ENCODE results near the gene TAPT1. TPM values are rescaled to one million over a fixed set of nuclear protein-coding genes. Genes with fewer than 3 reads are reported as not detected.

The TAPT1 gene
- total RNA-seq, 1 experiment from 2014 or later, result 23.7 TPM

DNA sequence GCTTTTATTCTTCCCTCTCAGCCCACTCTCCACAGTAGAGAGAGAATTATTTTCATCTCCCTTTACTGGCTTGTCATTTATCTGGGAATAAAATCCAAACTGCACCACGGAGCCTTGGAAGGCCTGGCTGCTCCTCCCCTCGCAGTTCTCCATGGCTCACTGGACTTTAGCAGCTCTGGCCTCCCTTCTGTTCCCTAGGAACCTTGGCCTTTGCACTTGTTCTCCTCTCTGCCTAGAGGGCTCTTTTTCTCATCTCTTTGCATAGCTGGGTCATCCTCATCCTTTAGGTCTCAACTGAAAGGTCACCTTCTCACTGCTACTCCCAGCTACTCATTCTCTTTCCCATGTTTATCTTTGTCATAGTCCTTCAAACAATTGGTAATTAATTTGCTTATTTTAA, 31.3 kb upstream of the TAPT1 start:
- intact Hi-C loops (cut with micrococcal nuclease; ENCODE audit: unreplicated experiment), result no loop called here
- TF ChIP-seq, protein P1, sequence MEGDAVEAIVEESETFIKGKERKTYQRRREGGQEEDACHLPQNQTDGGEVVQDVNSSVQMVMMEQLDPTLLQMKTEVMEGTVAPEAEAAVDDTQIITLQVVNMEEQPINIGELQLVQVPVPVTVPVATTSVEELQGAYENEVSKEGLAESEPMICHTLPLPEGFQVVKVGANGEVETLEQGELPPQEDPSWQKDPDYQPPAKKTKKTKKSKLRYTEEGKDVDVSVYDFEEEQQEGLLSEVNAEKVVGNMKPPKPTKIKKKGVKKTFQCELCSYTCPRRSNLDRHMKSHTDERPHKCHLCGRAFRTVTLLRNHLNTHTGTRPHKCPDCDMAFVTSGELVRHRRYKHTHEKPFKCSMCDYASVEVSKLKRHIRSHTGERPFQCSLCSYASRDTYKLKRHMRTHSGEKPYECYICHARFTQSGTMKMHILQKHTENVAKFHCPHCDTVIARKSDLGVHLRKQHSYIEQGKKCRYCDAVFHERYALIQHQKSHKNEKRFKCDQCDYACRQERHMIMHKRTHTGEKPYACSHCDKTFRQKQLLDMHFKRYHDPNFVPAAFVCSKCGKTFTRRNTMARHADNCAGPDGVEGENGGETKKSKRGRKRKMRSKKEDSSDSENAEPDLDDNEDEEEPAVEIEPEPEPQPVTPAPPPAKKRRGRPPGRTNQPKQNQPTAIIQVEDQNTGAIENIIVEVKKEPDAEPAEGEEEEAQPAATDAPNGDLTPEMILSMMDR (IDR thresholded peaks at IDR 0.05; ENCODE audit: insufficient read depth in 1 of 2, low read depth in 1 of 2, low read length in 1 of 2, severe bottlenecking in 1 of 2, unreplicated experiment in 1 of 2), result no peak
- H3K4me3 Mint-ChIP-seq (ENCODE audit: unreplicated experiment), result no peak overlapping the region
- peaks cover 11% of the 10 kb centered on the region for H3K4me1 Mint-ChIP-seq (ENCODE audit: low read depth, unreplicated experiment)
- DNase-seq, result no peak
- no peaks in the 10 kb centered on the region for H3K27me3 Mint-ChIP-seq (ENCODE audit: insufficient read depth, unreplicated experiment)
- no peaks in the 10 kb centered on the region for H3K9me3 ChIP-seq
- BruUV-seq (replicated peaks), result no TSS peak
- no peaks in the 10 kb centered on the region for H3K36me3 ChIP-seq (ENCODE audit: control insufficient read depth, insufficient read depth, low read length)
- H3K4me3 ChIP-seq (ENCODE audit: low read depth, low read length), result no peak overlapping the region
- CTCF ChIA-PET, result no interaction called here
- H3K9me3 Mint-ChIP-seq (ENCODE audit: unreplicated experiment), result no peaks in the 10 kb centered on the region
- POLR2A ChIA-PET, result no interaction called here
- H3K27ac Mint-ChIP-seq (ENCODE audit: unreplicated experiment), result no peak overlapping the region
- peaks cover 5% of the 10 kb centered on the region for H3K36me3 Mint-ChIP-seq (ENCODE audit: insufficient read depth, unreplicated experiment)
- H3K4me1 ChIP-seq, result peaks cover 2% of the 10 kb centered on the region; the same call in 1 of the 2 replicates
- no peaks in the 10 kb centered on the region for H3K27me3 ChIP-seq (replicated peaks; ENCODE audit: control insufficient read depth, insufficient read depth, low read length)

DNA sequence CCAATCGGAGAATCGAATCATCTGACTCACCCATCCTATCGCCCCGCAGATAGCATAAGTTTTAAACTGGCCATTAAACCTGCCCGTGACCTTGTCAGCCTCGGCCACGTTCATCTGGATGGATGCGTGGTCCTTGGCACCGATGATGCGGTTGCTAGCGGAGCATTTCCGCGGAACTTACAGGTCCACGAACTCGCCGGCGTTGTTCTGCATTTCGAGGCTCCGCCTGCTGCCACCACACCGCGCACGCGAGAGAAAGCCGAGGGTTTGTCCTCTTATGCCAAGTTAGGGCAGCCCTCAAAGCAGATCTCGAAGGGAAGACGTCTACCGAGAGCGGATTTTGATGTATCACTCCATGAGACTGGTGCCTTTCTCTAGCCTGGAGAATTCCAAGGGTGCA, 30.1 kb upstream of the TAPT1 start:
- Mint-ChIP-seq H3K27ac (ENCODE audit: unreplicated experiment) (no peak overlapping the region), H3K27me3 (ENCODE audit: insufficient read depth, unreplicated experiment) (no peaks in the 10 kb centered on the region), H3K4me1 (ENCODE audit: low read depth, unreplicated experiment) (peaks cover 20% of the 10 kb centered on the region), H3K36me3 (ENCODE audit: insufficient read depth, unreplicated experiment) (peaks cover 5% of the 10 kb centered on the region), H3K9me3 (ENCODE audit: unreplicated experiment) (no peaks in the 10 kb centered on the region), H3K4me3 (ENCODE audit: unreplicated experiment) (no peak overlapping the region)
- Histone ChIP-seq H3K4me3 (ENCODE audit: low read depth, low read length) (no peak overlapping the region), H3K36me3 (ENCODE audit: control insufficient read depth, insufficient read depth, low read length) (no peaks in the 10 kb centered on the region), H3K9me3 (no peaks in the 10 kb centered on the region), H3K4me1 (peaks cover 11% of the 10 kb centered on the region), H3K27me3 (replicated peaks; ENCODE audit: control insufficient read depth, insufficient read depth, low read length) (no peaks in the 10 kb centered on the region)
- CTCF ChIA-PET, result no interaction called here
- POLR2A ChIA-PET, result no interaction called here
- intact Hi-C loops (cut with micrococcal nuclease; ENCODE audit: unreplicated experiment), result no loop called here
- no peak for DNase-seq
- no TSS peak for BruUV-seq (replicated peaks)
- TF ChIP-seq, protein P1 (IDR thresholded peaks at IDR 0.05; ENCODE audit: insufficient read depth in 1 of 2, low read depth in 1 of 2, low read length in 1 of 2, severe bottlenecking in 1 of 2, unreplicated experiment in 1 of 2), result no peak

DNA sequence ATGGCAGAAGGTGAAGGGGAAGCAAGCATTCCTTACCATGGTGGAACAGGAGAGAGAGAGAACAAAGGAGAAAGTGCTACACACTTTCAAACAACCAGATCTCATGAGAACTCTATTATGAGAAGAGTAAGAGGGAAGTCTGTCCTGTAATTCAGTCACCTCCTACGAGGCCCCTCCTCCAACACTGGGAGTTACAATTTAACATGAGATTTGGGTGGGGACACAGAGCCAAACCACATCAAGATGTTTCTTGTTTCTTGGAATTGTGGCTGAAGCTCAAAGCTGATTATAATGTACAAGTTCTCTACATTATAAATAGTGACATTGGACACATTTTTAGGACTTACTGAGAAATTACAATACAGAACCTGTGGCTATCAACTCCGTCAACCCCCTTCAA, 29.5 kb upstream of the TAPT1 start:
- ChIA-PET POLR2A (no interaction called here), CTCF (no interaction called here)
- Histone ChIP-seq H3K9me3 (no peaks in the 10 kb centered on the region), H3K4me1 (peaks cover 17% of the 10 kb centered on the region), H3K36me3 (ENCODE audit: control insufficient read depth, insufficient read depth, low read length) (no peaks in the 10 kb centered on the region), H3K27me3 (replicated peaks; ENCODE audit: control insufficient read depth, insufficient read depth, low read length) (no peaks in the 10 kb centered on the region), H3K4me3 (ENCODE audit: low read depth, low read length) (no peak overlapping the region)
- intact Hi-C loops (cut with micrococcal nuclease; ENCODE audit: unreplicated experiment), result no loop called here
- H3K27ac Mint-ChIP-seq (ENCODE audit: unreplicated experiment), result no peak overlapping the region
- H3K36me3 Mint-ChIP-seq (ENCODE audit: insufficient read depth, unreplicated experiment), result peaks cover 5% of the 10 kb centered on the region
- peaks cover 26% of the 10 kb centered on the region for H3K4me1 Mint-ChIP-seq (ENCODE audit: low read depth, unreplicated experiment)
- no peaks in the 10 kb centered on the region for H3K9me3 Mint-ChIP-seq (ENCODE audit: unreplicated experiment)
- TF ChIP-seq, protein P1 (IDR thresholded peaks at IDR 0.05; ENCODE audit: insufficient read depth in 1 of 2, low read depth in 1 of 2, low read length in 1 of 2, severe bottlenecking in 1 of 2, unreplicated experiment in 1 of 2), result no peak
- no peak overlapping the region for H3K4me3 Mint-ChIP-seq (ENCODE audit: unreplicated experiment)
- BruUV-seq (replicated peaks), result no TSS peak
- DNase-seq, result no peak
- no peaks in the 10 kb centered on the region for H3K27me3 Mint-ChIP-seq (ENCODE audit: insufficient read depth, unreplicated experiment)
